ENCODE data around the gene CKAP5. TPM values are rescaled to one million over a fixed set of nuclear protein-coding genes. Genes with fewer than 3 reads are reported as not detected.

CKAP5 gene
- total RNA-seq = 78.8 TPM
- long read RNA-seq, full-length matches to known transcripts = 13 of 44 reads
- long read RNA-seq, partial matches to known transcripts = 19 of 44 reads
- long read RNA-seq, other reads (novel, unspliced or antisense) = 12 of 44 reads

- no peak for TF ChIP-seq CTCF (IDR thresholded peaks at IDR 0.05; ENCODE audit: borderline replicate concordance)
- peaks cover 27% of the 10 kb centered on the region for H3K4me1 ChIP-seq
- DNase-seq = peak; percentile 92
- H3K27ac ChIP-seq (replicated peaks) = peak within 1 kb of the TSS; percentile 89
- H3K4me3 ChIP-seq = peak within 1 kb of the TSS; percentile 93
- H3K27me3 ChIP-seq (ENCODE audit: low read depth) = no peaks in the 10 kb centered on the region
- H3K36me3 ChIP-seq = no peaks in the 10 kb centered on the region
- H3K9me3 ChIP-seq (replicated peaks) = no peaks in the 10 kb centered on the region
- intact Hi-C loops (cut with micrococcal nuclease) = no loop called here
Measured at GRCh38 chr11:46845740-46846509, at the start of gene CKAP5. Gene CKAP5, minus strand, starts transcription at chr11:46846280. Its CDS starts 25,049 bp downstream, at chr11:46821231.

- intact Hi-C loops (cut with micrococcal nuclease) = no loop called here
- peak; percentile 80 for DNase-seq
- no peak overlapping the region for H3K4me3 ChIP-seq
Measured at GRCh38 chr11:46895821-46896220, 49.7 kb upstream of the CKAP5 start.

GRCh38 chr11:46894961-46895360, 48.9 kb upstream of the CKAP5 start:
- H3K4me3 ChIP-seq = no peak overlapping the region
- H3K9me3 ChIP-seq (replicated peaks) = no peaks in the 10 kb centered on the region
- H3K27me3 ChIP-seq (ENCODE audit: low read depth) = no peaks in the 10 kb centered on the region
- H3K27ac ChIP-seq (replicated peaks) = no peak overlapping the region
- no peak for DNase-seq
- intact Hi-C loops (cut with micrococcal nuclease) = no loop called here
- peaks cover 31% of the 10 kb centered on the region for H3K36me3 ChIP-seq
- H3K4me1 ChIP-seq = peaks cover 18% of the 10 kb centered on the region
- no peak for TF ChIP-seq CTCF (IDR thresholded peaks at IDR 0.05; ENCODE audit: borderline replicate concordance)

More at GRCh38 chr11:46895821-46896220, 49.7 kb upstream of the CKAP5 start:
- peak overlapping the region; percentile 66 for H3K27ac ChIP-seq (replicated peaks)
- TF ChIP-seq CTCF (IDR thresholded peaks at IDR 0.05; ENCODE audit: borderline replicate concordance) = no peak
- peaks cover 18% of the 10 kb centered on the region for H3K4me1 ChIP-seq
- peaks cover 31% of the 10 kb centered on the region for H3K36me3 ChIP-seq
- H3K27me3 ChIP-seq (ENCODE audit: low read depth) = no peaks in the 10 kb centered on the region
- no peaks in the 10 kb centered on the region for H3K9me3 ChIP-seq (replicated peaks)

- Histone ChIP-seq H3K36me3 (peaks cover 26% of the 10 kb centered on the region), H3K9me3 (replicated peaks) (no peaks in the 10 kb centered on the region), H3K27ac (replicated peaks) (no peak overlapping the region), H3K4me1 (peaks cover 18% of the 10 kb centered on the region), H3K27me3 (ENCODE audit: low read depth) (no peaks in the 10 kb centered on the region), H3K4me3 (no peak overlapping the region)
- TF ChIP-seq CTCF (IDR thresholded peaks at IDR 0.05; ENCODE audit: borderline replicate concordance) = no peak
- no peak for DNase-seq
- intact Hi-C loops (cut with micrococcal nuclease) = no loop called here
Measured at GRCh38 chr11:46894506-46894905, 48.4 kb upstream of the CKAP5 start.

- no peak overlapping the region for H3K27ac ChIP-seq (replicated peaks)
- no peak overlapping the region for H3K4me3 ChIP-seq
- no peak for TF ChIP-seq CTCF (IDR thresholded peaks at IDR 0.05; ENCODE audit: borderline replicate concordance)
- H3K27me3 ChIP-seq (ENCODE audit: low read depth) = no peaks in the 10 kb centered on the region
- no peaks in the 10 kb centered on the region for H3K9me3 ChIP-seq (replicated peaks)
- H3K36me3 ChIP-seq = peaks cover 21% of the 10 kb centered on the region
- peaks cover 18% of the 10 kb centered on the region for H3K4me1 ChIP-seq
- intact Hi-C loops (cut with micrococcal nuclease) = no loop called here
- no peak for DNase-seq
Measured at GRCh38 chr11:46892838-46893237, 46.8 kb upstream of the CKAP5 start.

Measured in left ventricle myocardium inferior (tissue), 1 donor.